ENCODE measurements around the gene FHIP2A.
"Not testable (repeated sequence)": the region's sequence is repeated elsewhere in the genome, so short reads cannot be mapped to it uniquely, and the experiment has no call there.

Gene FHIP2A, protein sequence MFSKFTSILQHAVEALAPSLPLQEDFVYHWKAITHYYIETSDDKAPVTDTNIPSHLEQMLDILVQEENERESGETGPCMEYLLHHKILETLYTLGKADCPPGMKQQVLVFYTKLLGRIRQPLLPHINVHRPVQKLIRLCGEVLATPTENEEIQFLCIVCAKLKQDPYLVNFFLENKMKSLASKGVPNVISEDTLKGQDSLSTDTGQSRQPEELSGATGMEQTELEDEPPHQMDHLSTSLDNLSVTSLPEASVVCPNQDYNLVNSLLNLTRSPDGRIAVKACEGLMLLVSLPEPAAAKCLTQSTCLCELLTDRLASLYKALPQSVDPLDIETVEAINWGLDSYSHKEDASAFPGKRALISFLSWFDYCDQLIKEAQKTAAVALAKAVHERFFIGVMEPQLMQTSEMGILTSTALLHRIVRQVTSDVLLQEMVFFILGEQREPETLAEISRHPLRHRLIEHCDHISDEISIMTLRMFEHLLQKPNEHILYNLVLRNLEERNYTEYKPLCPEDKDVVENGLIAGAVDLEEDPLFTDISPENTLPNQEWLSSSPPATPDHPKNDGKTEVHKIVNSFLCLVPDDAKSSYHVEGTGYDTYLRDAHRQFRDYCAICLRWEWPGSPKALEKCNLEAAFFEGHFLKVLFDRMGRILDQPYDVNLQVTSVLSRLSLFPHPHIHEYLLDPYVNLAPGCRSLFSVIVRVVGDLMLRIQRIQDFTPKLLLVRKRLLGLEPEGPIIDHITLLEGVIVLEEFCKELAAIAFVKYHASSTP

DNA sequence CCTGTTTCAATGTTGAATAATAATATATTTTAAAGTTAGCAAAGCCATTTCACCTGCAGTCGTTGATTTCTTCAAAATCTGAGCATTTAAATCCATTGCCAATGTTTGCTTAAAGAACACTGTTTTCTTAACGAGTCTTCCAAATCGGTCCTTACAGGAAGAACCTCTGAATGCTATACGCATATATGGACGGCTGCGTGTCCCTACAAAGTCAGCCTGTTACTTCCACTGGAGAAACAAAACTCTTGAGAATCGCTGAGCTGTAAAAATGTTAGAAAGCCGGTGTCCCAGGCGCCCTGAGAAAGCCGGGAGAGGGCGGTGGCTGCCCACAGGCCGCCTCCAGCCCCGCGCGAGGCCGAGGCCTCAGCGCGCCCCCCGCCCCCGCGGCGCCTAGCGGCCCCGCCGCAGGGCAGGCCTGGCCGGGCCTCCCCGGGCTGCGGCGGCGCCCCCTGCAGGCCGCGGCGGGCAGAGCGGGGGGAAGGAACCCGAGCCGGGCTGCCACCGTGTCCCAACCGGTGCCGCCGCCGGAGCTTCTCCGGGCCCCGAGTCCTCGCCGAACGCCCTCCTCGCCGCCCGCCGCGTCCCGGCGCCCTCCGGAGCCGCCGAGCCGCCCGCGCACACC lies at the start of gene FHIP2A:
Gene FHIP2A (plus strand): TSS at position 488 of the 622 bp plus-strand sequence. CDS start 299 bp downstream, outside the sequence.
- DNase-seq, result peak; percentile 85

DNA sequence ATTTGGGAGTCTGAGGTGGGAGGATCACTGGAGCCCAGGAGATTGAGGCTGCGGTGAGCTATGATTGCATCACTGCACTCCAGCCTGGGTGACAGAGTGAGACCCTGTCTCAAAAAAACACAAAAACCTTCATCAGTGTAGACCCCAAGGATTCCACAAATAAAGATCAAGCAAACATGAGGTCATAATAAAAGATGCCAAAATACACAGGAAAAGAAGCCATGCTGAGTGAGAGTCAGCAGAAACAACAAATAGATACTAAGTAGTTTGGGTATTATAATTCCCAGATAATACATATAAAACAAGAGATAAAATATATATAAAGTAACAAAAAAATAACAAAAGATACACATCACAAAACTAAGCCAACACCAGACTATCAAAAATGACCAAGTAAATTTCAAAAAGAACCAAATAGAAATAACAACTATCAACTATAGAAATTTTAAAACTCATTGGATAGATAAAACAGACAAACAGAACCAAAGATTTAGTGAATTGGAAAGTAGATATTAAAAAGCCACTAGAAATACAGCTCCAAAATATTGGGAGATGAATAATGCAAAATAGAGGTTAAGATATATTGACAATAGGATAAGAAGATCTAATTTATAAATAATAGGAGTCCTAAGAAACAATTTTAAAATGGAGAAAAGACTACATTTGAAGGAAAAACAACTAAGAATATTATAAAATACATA lies 48.9 kb upstream of the FHIP2A start:
- DNase-seq, result no peak

DNA sequence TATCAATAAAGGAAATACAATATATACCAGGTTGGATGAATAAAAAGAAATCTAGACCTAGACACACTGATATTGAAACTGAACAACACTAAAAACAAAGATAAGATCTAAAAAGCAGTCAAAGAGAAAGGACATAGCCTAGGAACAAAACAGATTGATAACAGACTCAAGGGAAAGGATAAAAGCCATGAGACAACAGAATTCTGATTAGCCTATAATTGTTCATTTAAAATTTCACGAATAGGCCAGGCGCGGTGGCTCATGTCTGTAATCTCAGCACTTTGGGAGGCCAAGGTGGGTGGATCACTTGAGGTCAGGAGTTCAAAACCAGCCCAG lies 48.4 kb upstream of the FHIP2A start:
- no peak for DNase-seq

DNA sequence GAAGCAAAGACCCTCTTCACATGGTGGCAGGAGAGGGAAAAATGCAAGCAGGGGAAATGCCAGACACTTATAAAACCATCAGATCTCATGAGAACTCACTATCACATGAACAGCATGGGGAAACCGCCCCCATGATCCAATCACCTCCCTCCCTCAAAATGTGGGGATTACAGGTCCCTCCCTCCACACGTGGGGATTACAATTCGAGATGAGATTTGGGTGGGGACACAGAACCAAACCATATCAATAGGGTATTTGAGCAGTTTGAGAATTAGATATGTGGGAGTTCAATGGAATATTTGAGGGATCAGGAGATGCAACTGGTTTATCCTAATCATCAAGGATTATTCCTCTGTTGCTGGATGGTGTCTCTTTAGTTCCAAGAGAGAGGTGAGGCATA lies 46.5 kb upstream of the FHIP2A start:
- not testable (repeated sequence) for DNase-seq

DNA sequence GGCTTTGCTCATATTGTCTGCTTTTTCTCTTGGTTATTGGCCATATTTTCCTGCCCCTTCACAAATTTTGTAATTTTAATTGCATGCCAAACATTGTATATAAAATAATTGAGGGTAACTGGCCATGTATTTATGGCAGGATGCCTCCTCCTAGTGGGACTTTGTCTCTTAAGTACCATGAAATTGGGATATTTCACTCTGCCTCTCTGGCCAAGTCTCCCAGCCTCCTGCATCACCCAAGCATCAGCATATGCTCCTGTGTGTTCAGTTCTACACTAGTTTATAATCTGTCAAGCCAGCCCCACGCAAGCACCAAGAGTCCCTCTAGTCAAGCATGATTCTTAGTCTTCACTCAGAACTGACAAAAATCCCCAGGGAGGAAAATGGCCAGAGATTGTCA lies 44.2 kb upstream of the FHIP2A start:
- no peak for DNase-seq

DNA sequence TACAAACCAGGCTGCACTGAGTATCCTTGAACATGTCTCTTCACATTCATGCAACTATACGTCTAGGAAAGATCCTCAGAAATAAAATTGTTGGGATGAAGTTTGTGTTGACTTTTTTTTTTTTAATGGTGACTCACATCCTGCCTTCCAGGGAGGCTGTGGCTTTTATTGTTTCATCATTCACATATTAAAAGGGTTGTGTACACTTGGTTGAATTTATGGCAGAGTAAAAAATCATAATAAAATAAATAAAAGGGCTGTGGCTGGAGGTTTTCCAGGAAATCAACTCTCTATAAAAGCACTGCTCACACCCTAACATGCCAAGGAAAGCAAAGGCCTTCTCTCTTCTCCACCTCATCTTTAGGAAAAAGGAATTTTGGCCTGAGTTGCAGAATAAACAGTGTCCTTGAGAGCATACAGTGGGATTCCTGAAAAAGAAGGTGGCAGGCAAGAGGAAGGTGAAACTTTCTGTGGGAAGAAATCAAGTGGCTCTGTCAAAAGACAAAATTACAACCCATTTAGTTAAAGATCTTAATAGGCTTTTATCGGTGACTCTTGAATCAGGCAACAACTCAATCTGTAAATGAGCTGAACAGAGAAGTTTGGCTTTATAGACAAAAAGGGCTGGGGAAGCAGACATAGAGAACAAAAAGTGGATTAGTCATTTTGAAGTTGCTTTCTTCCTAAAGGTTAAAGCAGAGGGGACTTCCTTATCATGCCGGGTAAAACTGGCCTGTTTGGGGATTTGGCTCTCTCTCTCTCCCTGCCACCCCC lies 41.6 kb upstream of the FHIP2A start:
- DNase-seq, result no peak

DNA sequence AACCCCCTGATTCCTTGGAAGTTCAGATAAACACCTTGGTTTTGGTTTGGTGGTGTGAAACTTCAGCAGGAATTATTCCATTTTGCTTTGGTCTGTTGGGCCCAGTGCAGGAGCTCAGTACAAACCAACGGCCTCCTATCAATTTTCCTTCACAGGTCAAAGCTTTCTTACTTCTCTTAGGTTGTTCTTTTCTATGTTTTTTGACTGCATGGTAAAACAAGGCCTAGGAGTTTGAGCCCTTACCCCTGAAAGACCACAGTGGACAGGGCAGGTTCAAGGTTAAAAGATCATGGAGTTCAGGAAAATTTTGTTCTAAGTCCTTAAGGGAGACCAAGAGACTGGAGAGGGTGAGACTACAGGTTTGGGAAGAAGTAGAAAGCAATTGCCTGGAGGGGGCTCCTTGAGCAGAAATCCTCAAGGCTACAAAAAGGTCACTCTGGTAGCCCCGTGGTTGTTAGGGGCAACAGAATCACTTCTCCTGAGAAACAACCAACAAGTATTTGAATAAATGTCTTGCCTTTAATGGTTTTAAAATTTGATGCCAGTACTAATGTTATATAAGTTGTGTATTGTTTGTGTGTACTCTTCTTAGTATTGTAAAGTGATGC lies 40.9 kb upstream of the FHIP2A start:
- no peak for DNase-seq

DNA sequence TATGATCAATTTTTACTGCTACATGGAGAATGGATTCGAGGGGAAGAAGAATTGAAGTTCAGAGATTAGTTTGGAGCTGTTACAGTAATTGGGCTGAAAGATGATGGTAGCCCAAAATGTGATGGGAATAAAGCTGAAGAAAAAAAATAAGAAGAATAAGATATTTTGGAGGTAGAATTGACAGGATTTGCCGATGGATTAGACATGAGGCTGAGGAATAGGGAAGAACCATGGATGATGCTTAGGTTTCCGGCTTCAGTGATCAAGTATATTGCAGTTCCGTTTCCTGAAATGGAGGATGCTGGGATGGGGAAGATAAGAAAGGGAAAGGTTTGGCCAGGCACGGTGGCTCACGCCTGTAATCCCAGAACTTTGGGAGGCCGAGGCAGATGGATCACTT lies 38.9 kb upstream of the FHIP2A start:
- DNase-seq, result no peak

DNA sequence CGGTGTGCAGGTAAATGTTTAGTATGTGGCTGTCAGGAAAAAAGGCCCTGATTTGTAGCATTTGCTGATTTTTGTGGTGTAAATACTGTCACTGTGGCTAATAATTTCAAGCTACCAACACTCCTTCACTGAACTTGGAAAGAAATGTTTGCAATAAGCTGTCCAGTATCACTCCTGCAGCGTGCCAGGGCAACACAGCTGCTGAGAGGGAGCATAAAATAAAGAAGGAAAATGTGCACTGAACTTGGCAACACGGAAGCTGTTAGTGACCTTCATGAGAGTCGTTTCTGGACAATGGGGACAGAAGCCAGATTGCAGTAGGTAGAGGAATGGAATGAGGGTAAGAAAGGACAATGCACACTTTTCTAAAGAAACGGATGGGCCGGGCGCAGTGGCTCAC lies 37.9 kb upstream of the FHIP2A start:
- DNase-seq, result no peak

DNA sequence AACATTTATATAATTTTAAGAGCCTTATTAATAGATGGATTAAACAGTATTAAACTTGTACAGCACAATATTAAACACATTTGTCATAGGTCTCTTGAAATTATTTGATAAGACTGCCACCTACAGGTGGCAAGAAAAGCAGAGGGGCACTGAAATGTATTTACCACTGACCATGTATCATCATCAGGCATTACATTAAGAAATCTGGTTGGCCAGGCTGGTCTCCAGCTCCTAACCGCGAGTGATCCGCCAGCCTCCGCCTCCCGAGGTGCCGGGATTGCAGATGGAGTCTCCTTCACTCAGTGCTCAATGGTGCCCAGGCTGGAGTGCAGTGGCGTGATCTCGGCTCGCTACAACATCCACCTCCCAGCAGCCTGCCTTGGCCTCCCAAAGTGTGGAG lies 35.1 kb upstream of the FHIP2A start:
- not testable (repeated sequence) for DNase-seq

DNA sequence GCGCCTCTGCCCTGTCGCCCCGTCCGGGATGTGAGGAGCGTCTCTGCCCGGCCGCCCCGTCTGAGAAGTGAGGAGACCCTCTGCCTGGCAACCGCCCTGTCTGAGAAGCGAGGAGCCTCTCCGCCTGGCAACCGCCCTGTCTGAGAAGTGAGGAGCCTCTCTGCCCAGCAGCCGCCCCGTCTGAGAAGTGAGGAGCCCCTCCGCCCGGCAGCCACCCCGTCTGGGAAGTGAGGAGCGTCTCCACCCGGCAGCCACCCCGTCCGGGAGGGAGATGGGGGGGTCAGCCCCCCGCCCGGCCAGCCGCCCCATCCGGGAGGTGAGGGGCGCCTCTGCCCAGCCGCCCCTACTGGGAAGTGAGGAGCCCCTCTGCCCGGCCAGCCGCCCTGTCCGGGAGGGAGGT lies 34.4 kb upstream of the FHIP2A start:
- not testable (repeated sequence) for DNase-seq

DNA sequence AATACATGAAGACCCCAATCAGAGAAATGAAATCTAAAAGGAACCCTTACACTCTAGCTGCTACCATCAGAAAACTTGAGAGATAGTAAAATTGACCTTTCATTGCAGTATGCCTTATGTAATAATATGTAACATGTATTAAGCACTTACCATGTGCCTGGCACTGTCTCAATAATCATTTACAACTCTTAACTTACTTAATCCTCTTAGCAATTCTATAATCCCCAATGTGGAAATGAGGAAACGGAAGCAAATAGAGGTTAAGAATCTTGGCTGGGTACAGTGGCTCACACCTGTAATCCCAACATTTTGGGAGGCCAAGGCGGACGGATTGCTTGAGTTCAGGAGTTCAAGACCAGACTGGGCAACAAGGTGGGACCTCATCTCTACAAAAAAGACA lies 29.8 kb upstream of the FHIP2A start:
- DNase-seq, result no peak

DNA sequence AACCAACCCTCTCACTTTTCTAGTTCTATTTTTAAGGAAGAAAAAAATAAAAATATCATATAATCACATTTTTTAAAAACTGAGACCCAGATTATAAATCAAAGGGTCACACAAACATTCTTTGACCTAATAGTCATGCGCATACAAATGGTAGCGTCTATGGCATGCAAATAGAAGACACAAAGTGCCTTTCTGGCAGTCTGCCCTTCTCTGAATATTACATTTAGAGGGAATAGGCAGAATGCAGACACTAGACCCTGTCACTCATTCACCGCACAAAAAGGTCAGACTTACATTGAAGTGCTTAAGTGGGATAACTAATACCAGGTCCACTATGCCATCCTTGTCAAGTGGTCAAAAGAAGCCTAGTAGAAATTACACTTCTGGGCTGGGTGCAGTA lies 26.5 kb upstream of the FHIP2A start:
- no peak for DNase-seq

DNA sequence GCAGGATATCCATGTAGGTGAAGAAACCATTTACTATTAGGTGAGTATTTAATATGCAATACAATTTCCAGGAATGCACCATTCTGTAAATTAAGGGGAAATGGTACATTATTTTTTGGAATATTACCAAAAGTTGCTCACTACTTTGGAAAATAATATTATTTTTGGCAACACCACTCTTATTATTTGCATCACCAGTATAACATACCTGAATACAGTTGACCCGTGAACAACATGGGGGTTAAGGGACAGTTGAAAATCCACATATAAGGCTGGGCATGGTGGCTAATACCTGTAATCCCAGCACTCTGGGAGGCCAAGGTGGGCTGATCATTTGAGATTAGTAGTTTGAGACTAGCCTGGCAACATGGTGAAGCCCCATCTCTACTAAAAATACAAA lies 21.2 kb upstream of the FHIP2A start:
- DNase-seq, result no peak

DNA sequence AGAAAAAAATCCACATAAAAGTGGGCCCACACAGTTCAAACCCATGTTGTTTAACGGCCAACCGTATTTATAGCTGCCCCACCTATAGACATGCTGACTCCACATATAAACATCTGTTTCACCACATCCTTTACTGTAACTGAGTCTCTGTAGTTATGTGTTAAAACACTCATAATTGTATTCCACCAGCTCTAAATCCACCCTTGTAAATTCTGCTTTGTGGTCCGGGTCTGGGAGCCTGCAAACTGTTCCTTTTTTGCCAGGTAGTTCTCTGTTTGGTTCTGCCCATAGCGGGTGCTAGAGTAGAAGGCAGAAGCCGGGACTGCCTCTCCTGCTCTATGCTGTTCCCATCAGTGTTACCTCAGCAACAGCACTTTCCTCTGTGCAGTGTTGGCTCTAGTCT lies 20.2 kb upstream of the FHIP2A start:
- peak; percentile 15 for DNase-seq

DNA sequence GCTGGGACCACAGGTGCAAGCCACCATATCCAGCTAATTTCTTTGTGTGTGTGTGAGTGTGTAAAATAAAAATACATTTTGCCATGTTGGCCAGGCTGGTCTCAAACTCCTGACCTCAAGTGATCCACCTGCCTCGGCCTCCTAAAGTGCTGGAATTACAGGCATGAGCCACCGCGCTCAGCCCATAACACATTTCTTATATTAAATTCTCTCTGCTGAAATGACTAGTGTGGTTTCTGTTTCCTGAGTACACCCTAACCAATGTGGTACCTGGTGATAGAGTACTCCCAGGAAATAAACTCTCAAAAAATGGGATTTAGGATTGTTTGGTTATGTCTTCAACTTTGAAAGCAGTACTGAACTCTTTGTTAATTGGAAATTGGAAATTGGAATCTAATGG lies 19.4 kb upstream of the FHIP2A start:
- no peak for DNase-seq

DNA sequence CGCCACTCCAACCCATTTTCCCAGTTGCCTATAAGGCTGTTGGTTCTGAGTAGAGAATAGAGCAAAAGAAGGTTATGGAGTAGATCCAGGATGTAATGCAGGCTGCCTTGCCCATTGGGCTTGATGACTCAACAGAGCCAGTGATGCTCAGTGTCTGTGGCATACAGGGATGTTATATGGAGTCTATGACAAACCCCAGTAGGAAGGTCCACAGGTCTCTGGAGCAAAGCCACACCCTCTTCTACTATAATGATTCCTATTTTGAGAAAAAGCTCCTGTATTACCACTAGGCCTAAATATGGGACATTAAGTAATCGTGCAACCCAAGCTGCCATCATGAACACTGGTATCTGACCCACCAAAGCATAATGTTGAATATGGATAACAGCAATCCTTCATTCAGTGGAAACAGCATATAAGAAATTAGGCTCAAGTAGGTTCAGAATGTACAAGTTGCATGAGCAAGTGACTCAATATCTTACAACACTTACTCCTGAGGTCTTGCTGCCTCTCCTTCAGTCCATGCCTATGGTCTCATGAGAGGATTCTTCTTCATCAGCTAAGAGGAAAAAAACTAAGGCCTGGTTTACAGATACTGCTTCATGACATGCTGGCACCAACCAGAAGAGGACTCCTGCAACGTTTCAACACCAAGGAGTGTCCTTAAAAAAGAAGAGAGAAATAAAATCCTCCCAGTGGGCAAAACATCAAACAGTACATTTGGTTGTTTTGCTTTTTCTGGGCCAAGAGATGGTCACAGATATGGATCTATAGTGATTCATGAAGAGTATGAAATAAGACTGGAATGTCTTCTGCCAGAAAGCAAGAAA lies 14.8 kb upstream of the FHIP2A start:
- DNase-seq, result no peak

DNA sequence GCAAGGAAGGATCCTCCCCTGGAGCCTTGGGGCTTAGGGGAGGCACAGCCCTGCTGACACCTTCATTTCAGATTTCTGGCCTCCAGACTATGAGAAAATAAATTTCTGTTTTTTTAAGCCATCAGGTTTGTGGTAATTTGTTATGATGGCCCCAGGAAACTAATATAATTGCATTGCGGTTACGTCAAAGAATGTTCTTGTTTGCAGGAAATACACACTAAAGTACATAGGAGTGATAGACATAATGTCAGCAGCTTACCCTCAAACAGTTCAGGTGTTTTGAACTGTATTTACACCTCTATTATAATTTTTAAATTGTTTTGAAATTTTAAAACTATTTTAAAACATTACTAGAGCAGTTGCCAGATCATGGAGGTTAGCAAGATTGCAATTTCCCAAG lies 12.6 kb upstream of the FHIP2A start:
- no peak for DNase-seq

DNA sequence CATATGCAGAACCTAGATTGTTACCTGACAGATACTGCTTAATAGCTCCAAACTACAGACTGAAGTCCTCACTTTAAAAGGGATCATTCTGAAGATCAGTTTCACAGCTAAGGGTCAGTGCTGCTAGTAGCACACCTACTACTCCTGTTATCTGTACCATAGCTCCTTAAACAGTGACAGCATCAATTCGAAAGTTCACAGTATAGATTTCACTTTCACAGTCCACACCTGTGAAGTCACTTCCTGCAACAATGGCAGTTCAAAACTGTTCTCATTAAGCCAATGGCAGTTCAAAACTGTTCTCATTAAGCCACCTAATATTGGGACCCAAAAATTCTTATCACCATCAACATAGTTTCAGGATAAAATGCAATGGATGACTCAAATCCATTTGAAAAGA lies 10.7 kb upstream of the FHIP2A start:
- no peak for DNase-seq

DNA sequence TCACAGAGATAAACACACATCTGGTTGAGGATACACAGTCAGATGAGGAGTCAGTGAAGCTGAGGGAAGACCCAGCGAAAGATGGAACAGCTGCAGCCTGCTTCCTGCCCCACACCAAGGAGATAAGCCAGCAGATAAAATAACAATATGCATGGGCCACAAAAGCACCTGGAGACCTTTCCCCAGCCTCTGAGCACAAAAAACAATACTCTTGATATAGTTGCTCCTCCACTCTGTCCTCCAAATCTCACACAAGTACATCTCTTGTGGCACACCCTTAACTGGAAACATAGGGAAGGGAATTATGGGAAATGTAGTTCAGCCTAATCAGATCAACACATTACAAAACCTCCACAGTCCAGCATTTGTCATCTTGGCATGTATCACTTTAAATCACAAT lies 9.7 kb upstream of the FHIP2A start:
- no peak for DNase-seq

DNA sequence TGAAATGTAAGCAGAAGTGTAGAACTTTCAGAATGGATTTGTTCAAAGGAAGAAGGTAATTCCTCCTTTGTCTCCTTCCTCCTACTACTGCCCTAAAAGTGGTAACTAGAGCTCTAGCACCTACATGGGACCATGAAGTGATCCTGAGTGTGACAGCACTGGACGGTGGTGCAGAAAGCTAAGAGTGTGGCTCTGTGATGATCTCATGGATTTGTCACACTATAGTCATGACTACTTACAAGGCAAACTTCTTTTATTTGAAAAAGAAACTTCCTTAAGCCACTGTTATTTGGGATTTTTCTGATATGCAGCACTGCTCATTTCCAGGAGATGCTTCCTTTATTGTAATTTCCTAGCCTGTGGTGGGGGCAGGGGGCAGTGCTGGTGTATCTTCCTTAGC lies 5.8 kb upstream of the FHIP2A start:
- DNase-seq, result no peak

Measured in activated CD8-positive, alpha-beta memory T cell treated with anti-CD3 and anti-CD28 coated beads, Interleukin-2, amount 50 U/mL, for 4 hours (primary cell).